Gastroesophageal sphincter (tissue), 3 donors: ENCODE data around the gene RAPSN.

ENCODE experiments used
- POLR2A ChIP-seq, 2 donors: fragments of 450-650 bp; IDR thresholded peaks; one replicate each; pipeline ENCODE4 v1.6.1; 2017; ENCODE audit warnings: antibody characterized with exemption in 2 of 2, mild to moderate bottlenecking in 2 of 2, moderate library complexity in 1 of 2
- POLR2AphosphoS5 ChIP-seq: sonication (generic); formaldehyde crosslinking; IDR thresholded peaks from one replicate; pipeline ENCODE4 v1.6.1; 2017; ENCODE audit warnings: antibody characterized with exemption
- TF ChIP-seq, protein P1 (sequence below), 4 experiments: fragments of 200-600 bp in 2 of 4; fragments of 450-650 bp in 2 of 4; sonication (generic) in 1 of 4; IDR thresholded peaks; one replicate each; pipeline ENCODE4 v1.5.1; 2017 to 2019; ENCODE audit warnings: antibody characterized with exemption in 4 of 4, mild to moderate bottlenecking in 2 of 4, moderate library complexity in 2 of 4

DNA sequence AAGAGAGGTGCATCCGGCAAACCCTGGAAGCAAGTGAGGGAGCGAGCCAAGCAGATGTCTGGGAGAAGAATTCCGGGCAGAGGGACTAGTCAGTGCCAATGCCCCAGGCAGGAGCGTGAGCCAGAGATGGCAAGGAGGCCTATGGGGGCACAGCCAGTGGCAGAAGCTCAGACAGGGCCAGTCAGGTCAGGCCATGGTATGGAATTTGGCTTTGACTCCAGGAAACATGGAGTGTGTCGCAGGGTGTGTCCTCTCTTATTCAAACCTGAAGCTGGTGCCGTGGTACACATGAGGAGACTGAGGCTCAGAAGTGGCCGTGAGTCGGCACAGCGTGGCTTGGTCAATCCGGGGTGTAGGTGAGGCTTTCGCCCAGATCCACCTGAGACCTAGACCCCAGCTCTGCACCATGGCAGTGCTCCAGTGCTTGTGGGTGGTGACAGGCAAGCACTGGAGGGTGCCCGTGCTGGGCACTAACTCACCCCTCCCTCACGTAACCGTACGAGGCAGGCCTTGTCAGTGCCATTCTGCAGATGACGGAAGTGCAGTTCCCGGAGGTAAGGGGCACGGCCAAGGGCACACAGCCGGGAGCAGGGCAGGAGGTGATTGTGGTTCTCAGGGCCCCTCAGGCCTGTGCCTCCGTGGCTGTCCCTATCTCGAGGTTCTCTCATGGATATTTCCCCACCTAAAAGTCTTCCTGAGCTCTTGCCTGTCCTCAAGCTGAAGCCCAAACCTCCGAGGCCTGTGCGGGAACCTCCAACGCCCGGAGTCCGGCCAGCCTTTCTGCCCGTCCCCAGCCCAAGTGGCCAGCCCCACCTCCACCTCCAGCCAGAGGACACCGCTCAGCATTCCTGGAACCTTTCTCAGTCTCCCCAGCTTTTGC lies 60.0 kb downstream of the RAPSN start:
- TF ChIP-seq POLR2A (IDR thresholded peaks at IDR 0.05) (no peak), POLR2AphosphoS5 (no peak)
- TF ChIP-seq, protein P1, sequence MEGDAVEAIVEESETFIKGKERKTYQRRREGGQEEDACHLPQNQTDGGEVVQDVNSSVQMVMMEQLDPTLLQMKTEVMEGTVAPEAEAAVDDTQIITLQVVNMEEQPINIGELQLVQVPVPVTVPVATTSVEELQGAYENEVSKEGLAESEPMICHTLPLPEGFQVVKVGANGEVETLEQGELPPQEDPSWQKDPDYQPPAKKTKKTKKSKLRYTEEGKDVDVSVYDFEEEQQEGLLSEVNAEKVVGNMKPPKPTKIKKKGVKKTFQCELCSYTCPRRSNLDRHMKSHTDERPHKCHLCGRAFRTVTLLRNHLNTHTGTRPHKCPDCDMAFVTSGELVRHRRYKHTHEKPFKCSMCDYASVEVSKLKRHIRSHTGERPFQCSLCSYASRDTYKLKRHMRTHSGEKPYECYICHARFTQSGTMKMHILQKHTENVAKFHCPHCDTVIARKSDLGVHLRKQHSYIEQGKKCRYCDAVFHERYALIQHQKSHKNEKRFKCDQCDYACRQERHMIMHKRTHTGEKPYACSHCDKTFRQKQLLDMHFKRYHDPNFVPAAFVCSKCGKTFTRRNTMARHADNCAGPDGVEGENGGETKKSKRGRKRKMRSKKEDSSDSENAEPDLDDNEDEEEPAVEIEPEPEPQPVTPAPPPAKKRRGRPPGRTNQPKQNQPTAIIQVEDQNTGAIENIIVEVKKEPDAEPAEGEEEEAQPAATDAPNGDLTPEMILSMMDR (IDR thresholded peaks at IDR 0.05): no peak
